ENCODE data around the gene FBXO45. TPM values are rescaled to one million over a fixed set of nuclear protein-coding genes. Genes with fewer than 3 reads are reported as not detected.
"Not testable (repeated sequence)": the region's sequence is repeated elsewhere in the genome, so short reads cannot be mapped to it uniquely, and the experiment has no call there.

FBXO45 gene
- total and polyA plus RNA-seq, 5 donors: 3.0 to 7.6 (median 6.7) TPM

GRCh38 chr3:196631682-196632045 is 63.2 kb downstream of the FBXO45 start:
- 25% methylated on average over 5 of the region's 5 CpGs for WGBS
- Histone ChIP-seq H3K4me1 (ENCODE audit: control insufficient read depth, insufficient read depth, low read length) (peaks cover 4% of the 10 kb centered on the region), H3K27ac (ENCODE audit: low read length) (peak overlapping the region; percentile 84), H3K9me3 (ENCODE audit: control insufficient read depth, low read length) (no peaks in the 10 kb centered on the region), H3K4me3 (ENCODE audit: low read length) (peak overlapping the region; percentile 51), H3K27me3 (ENCODE audit: control insufficient read depth, insufficient read depth) (no peaks in the 10 kb centered on the region)
- intact Hi-C loops (cut with DNase I): no loop called here
- no peak for DNase-seq
- ATAC-seq: no peak

- peaks cover 4% of the 10 kb centered on the region for H3K4me1 ChIP-seq (ENCODE audit: control insufficient read depth, insufficient read depth, low read length)
- intact Hi-C loops (cut with DNase I): no loop called here
- WGBS: under 1% methylated on average over 43 of the region's 43 CpGs
- DNase-seq (peak; percentile 90 to 96 (median 95)), ATAC-seq (peak; percentile 96 to 97)
- H3K4me3 ChIP-seq (ENCODE audit: low read length): peak overlapping the region; percentile 51
- H3K27me3 ChIP-seq (ENCODE audit: control insufficient read depth, insufficient read depth): no peaks in the 10 kb centered on the region
- H3K27ac ChIP-seq (ENCODE audit: low read length): peak overlapping the region; percentile 84
- H3K9me3 ChIP-seq (ENCODE audit: control insufficient read depth, low read length): no peaks in the 10 kb centered on the region
These were observed 63.7 kb downstream of the FBXO45 start for GRCh38 chr3:196632046-196632751.

- Histone ChIP-seq H3K4me1 (ENCODE audit: control insufficient read depth, insufficient read depth, low read length) (peaks cover 4% of the 10 kb centered on the region), H3K4me3 (ENCODE audit: low read length) (no peak overlapping the region), H3K9me3 (ENCODE audit: control insufficient read depth, low read length) (no peaks in the 10 kb centered on the region), H3K27ac (ENCODE audit: low read length) (no peak overlapping the region), H3K27me3 (ENCODE audit: control insufficient read depth, insufficient read depth) (no peaks in the 10 kb centered on the region)
- WGBS: 83% methylated on average over 12 of the region's 12 CpGs
- DNase-seq (peak in 1 of 3 donors; percentile 38), ATAC-seq (no peak)
- intact Hi-C loops (cut with DNase I): no loop called here
These were observed 65.2 kb downstream of the FBXO45 start for GRCh38 chr3:196633555-196634151.

- DNase-seq: no peak
- no peak overlapping the region for H3K4me3 ChIP-seq (ENCODE audit: low read length)
- intact Hi-C loops (cut with DNase I): no loop called here
- H3K27me3 ChIP-seq (ENCODE audit: control insufficient read depth, insufficient read depth): no peaks in the 10 kb centered on the region
- 65% methylated on average over 10 of the region's 10 CpGs for WGBS
- peaks cover 4% of the 10 kb centered on the region for H3K4me1 ChIP-seq (ENCODE audit: control insufficient read depth, insufficient read depth, low read length)
- no peak for ATAC-seq
- H3K27ac ChIP-seq (ENCODE audit: low read length): no peak overlapping the region
- no peaks in the 10 kb centered on the region for H3K9me3 ChIP-seq (ENCODE audit: control insufficient read depth, low read length)
These were observed 65.8 kb downstream of the FBXO45 start for GRCh38 chr3:196634224-196634623.

- Histone ChIP-seq H3K4me3 (ENCODE audit: low read length) (no peak overlapping the region), H3K4me1 (ENCODE audit: control insufficient read depth, insufficient read depth, low read length) (peaks cover 4% of the 10 kb centered on the region), H3K9me3 (ENCODE audit: control insufficient read depth, low read length) (no peaks in the 10 kb centered on the region), H3K27ac (ENCODE audit: low read length) (no peak overlapping the region), H3K27me3 (ENCODE audit: control insufficient read depth, insufficient read depth) (no peaks in the 10 kb centered on the region)
- WGBS: 76% methylated on average over 7 of the region's 7 CpGs
- intact Hi-C loops (cut with DNase I): no loop called here
- ATAC-seq: no peak
- no peak for DNase-seq
These were observed 66.4 kb downstream of the FBXO45 start for GRCh38 chr3:196634829-196635228.

- no peak overlapping the region for H3K27ac ChIP-seq (ENCODE audit: low read length)
- no peaks in the 10 kb centered on the region for H3K9me3 ChIP-seq (ENCODE audit: control insufficient read depth, low read length)
- intact Hi-C loops (cut with DNase I): no loop called here
- no peak overlapping the region for H3K4me3 ChIP-seq (ENCODE audit: low read length)
- H3K27me3 ChIP-seq (ENCODE audit: control insufficient read depth, insufficient read depth): no peaks in the 10 kb centered on the region
- H3K4me1 ChIP-seq (ENCODE audit: control insufficient read depth, insufficient read depth, low read length): peaks cover 3% of the 10 kb centered on the region
- no peak for ATAC-seq
- 77% methylated on average over 20 of the region's 20 CpGs for WGBS
- DNase-seq: peak in 1 of 3 donors; percentile 66
These were observed 68.2 kb downstream of the FBXO45 start for GRCh38 chr3:196636369-196637349.

- H3K4me1 ChIP-seq (ENCODE audit: control insufficient read depth, insufficient read depth, low read length); DNase-seq; H3K4me3 ChIP-seq (ENCODE audit: low read length); H3K9me3 ChIP-seq (ENCODE audit: control insufficient read depth, low read length); intact Hi-C loops (cut with DNase I); H3K27ac ChIP-seq (ENCODE audit: low read length); H3K27me3 ChIP-seq (ENCODE audit: control insufficient read depth, insufficient read depth); ATAC-seq: not testable (repeated sequence)
- 85% methylated on average over 4 of the region's 4 CpGs for WGBS
These were observed 69.5 kb downstream of the FBXO45 start for GRCh38 chr3:196637941-196638340.

Other genes starting within 250 kb of the FBXO45 start
- not detected for gene TM4SF19, start 230.3 kb upstream of the FBXO45 start, total RNA-seq
- gene TM4SF19, start 230.3 kb upstream of the FBXO45 start, polyA plus RNA-seq: not detected
- gene UBXN7, start 136.2 kb upstream of the FBXO45 start, total RNA-seq: 10 to 100 TPM; 33.7 to 36.3 (median 35.4) TPM
- gene UBXN7, start 136.2 kb upstream of the FBXO45 start, polyA plus RNA-seq: 11.6 TPM
- 10 to 100 TPM; 18.5 to 24.9 (median 22.6) TPM for gene RNF168, start 64.9 kb upstream of the FBXO45 start, total RNA-seq
- 6.8 TPM for gene RNF168, start 64.9 kb upstream of the FBXO45 start, polyA plus RNA-seq
- gene SMCO1, start 53.3 kb upstream of the FBXO45 start, total RNA-seq: 10 to 100 TPM; 12.1 to 48.1 (median 34.7) TPM
- gene SMCO1, start 53.3 kb upstream of the FBXO45 start, polyA plus RNA-seq: 46.1 TPM
- gene WDR53, start 106 bp upstream of the FBXO45 start, total RNA-seq: 10 to 100 TPM in 2 of 4 donors, 1 to 10 TPM in 2; 8.3 to 10.2 (median 9.6) TPM
- 10.3 TPM for gene WDR53, start 106 bp upstream of the FBXO45 start, polyA plus RNA-seq
- 1 to 10 TPM; 3.3 to 4.5 (median 3.6) TPM for gene NRROS, start 71.0 kb downstream of the FBXO45 start, total RNA-seq
- 2.2 TPM for gene NRROS, start 71.0 kb downstream of the FBXO45 start, polyA plus RNA-seq
- 1 to 10 TPM; 1.3 to 2.4 (median 1.7) TPM for gene CEP19, start 143.6 kb downstream of the FBXO45 start, total RNA-seq
- 1.4 TPM for gene CEP19, start 143.6 kb downstream of the FBXO45 start, polyA plus RNA-seq
- gene PIGX, start 143.7 kb downstream of the FBXO45 start, total RNA-seq: 10 to 100 TPM; 15.9 to 18.4 (median 16.4) TPM
- 12.0 TPM for gene PIGX, start 143.7 kb downstream of the FBXO45 start, polyA plus RNA-seq
- 10 to 100 TPM; 47.0 to 84.2 (median 54.0) TPM for gene PAK2, start 171.2 kb downstream of the FBXO45 start, total RNA-seq
- gene PAK2, start 171.2 kb downstream of the FBXO45 start, polyA plus RNA-seq: 21.8 TPM

Data from right cardiac atrium (tissue), 5 donors.